Kidney tubule cell (primary cell): ENCODE data around the gene POLR2L.

Source experiments
- DNase-seq: peaks from one replicate; pipeline ENCODE4 v3.0.0-alpha.2; 2018; ENCODE audit warnings: low spot score

The POLR2L gene

DNA sequence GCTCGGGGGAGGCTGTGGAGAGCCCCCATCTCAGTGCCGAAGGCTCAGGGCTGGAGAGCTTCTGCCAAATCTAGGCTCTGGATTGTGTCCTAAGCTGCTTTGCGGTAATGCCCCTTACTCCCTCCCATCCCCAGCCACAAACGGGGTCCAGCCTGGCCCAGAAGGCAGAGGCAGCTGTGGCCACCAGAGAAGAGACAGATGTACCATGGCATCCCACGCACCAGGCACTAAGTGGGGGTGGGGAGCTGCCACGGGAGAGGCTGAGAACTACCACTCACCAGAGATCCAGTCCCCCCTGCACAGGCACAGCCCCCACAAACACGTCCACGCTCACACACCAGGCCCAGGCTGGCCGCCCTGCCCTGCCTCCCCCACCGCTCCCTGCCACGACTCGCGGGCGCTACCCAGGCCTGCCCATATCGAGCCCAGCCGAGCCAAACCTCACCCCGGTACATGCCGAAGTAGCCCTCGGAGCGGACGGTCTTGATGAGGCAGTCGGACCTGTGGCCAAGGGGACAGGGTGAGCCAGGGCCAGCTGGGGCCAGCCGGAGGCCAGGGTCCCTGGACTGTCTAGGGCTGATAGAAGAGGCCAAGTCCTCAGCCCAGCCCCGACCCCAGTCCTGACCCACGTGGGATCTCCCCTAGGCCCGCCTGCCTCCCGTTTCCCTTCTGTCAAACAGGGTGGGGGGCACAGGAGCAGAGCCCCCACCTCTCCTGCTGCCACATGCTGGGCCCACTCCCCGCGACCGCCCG lies 48.1 kb downstream of the POLR2L start:
- no peak for DNase-seq

DNA sequence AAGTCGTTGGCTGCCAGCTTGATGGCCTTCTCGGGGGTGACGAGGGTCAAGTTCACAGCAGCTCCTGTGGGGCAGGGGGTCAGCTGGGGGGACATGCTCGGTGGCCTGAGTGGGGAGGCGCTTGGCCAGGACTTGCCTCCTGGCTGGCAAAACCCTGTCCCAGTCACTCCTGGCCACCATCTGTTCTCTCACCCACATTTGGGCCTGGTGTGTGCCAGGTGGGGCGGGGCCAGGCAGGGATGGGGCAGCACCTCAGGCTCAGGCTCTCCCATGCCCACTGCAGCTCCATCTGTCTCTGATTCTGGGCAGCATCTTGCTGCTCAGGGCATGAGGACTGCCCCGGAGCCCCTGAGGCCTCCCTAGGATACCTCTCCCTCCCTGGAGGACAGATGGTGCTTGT lies 48.8 kb downstream of the POLR2L start:
- no peak for DNase-seq

DNA sequence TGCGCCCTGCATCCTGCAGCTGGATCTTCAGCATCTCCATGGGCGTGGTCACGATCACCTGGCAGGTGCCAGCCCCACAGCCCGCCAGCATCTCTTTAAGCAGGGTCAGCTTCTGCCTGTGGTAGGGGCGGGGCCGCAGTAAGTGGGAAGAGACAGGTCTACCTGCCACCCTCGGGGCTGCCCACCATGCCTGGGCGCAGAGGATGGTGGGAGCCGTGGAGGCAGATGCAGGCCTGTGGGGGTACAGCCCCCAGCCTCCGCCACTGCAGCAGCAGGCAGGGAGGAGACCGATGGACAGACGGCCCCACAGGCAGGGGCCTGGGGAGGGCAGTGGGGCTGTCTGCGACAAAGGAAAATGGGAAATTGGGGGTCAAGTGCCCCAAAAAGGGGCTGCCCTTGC lies 49.5 kb downstream of the POLR2L start:
- DNase-seq, result no peak

DNA sequence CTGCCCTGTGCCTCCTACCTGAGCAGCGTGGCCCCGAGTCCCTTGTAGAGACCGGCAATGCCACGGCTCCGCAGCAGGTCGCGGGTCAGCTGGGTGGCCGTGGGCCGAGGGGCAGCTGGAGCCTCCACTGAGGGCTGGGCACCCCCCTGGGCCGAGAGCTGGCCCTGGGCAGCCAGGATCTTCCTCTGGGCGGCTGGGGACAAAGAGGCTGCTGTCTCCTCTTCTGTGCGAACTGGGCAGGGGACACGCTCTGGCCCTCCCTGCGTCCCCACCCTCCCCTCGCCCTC lies 49.9 kb downstream of the POLR2L start:
- DNase-seq, result no peak

DNA sequence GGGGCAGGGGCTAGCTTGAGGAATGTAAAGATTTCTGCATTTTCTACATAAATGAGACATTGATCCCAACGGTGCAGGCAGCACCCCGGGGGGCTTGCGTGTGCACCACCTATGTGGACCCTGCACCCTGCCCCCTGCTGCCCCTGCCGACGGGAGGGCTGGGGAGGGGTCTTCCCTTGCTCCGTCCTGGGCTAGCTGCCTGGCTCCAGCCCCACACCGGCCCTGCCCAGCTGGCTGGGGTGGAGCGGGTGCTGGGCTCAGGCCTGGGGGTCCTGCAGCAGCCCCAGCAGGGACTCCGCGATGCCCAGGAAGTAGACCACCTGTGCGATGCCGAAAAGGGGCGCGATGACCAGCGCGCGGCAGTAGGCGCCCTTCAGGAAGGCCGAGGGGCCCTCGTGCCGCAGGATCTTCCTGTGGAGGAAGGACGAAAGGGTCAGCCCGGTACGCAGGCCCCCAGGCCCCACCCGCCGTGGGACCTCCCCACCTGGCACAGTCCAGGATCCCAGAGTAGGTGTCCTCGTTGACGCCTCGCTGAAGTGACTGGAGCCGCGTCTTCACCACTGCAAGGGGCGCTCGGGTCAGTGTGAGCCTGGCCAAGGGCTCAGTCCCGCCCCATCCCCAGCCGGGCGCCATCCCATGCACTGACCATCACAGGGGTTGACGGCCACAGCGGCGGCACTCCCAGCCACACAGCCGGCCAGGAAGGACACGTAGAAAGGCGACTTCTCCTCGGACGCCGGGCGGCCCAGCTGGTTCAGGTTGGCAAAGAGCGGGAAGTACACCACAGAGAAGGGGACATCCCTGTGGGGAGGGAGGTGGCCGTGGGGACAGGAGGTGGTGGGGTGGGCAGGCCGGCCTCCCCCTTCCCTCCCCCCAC lies 50.4 kb downstream of the POLR2L start:
- DNase-seq, result no peak

DNA sequence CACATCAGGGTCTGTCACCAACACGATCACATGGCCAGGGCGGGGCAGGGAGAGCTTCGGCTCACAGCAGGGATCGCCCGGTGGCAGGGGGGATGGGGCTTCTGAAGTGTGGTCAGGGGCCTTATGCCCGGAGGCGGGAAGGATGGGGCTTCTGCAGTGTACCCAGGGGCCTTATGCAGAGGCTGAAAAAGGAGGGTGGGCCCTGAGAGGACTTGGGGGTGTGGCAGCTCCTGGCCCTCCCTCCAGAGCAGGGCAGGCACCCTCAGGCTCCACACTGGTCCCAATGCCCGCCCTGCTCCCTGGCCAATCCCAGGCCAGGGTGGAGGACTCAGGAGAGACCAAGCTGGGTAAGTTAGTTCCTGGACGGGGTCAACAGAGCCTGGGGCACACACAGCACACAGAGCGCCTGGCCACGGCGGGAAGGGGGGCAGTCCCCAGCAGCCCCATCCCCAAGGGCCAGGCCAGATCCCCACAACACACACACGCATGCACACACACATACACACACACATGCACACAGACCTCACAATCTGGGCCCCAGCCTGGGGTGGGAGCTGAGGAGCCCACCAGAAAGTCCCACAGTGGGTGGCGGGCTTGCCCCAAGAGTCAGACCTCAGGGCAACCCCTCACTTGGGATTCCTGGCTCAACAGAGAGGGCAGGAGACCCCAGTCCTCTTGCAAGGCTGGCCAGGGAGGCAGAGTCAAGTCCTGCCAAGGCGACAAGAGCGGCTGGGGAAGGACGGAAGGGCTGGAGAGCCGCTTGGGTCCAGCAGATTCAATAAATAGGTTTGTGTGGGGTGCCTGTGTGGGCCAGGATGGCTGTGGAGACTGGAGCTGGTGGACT lies 51.4 kb downstream of the POLR2L start:
- DNase-seq, result no peak

DNA sequence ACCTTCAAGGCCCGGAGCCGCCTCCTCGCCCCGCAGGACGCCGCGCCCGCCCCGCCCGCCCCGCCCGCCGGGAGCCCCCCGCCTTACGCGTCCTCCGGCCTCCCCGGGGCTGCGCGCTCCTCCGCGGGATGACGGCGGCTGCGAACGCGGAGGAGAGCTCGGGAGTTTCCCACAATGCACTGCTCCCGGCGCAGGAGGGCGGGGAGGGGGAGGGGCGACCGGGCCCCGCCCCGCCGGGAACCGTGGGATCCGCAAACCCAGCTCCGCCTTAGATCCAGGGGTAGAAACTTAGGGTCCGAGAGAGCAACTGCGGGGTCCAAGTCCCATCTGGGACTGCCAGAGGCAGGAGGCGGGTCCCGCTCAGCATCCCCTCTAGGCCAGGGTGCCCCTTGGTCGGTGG lies 52.4 kb downstream of the POLR2L start, which contains the start of gene CEND1:
Gene CEND1 (minus strand): TSS at position 148 of the 400 bp plus-strand sequence. CDS start 1,514 bp downstream, outside the sequence.
- DNase-seq, result peak; percentile 35
